Lung (tissue), 12 donors: ENCODE measurements around the gene RNF220. TPM values are rescaled to one million over a fixed set of nuclear protein-coding genes. Genes with fewer than 3 reads are reported as not detected.

ENCODE experiments used
- ATAC-seq: fragments of 200-7000 bp; cut with Tn5 transposase; one replicate; pipeline ENCODE4 v1.9.1; 2020; ENCODE audit warnings: moderate number of reproducible peaks; ENCODE audit not compliant: insufficient read depth, low FRiP score
- DNase-seq, 3 donors: peaks; one replicate each; pipeline ENCODE4 v3.0.0-alpha.2; 2013 to 2017
- H3K27ac ChIP-seq, 2 donors: one replicate each; pipeline ENCODE4 v1.5.1; 2013; ENCODE audit warnings: mild to moderate bottlenecking in 2 of 2, moderate library complexity in 2 of 2, control low read depth in 1 of 2, inconsistent platforms in 1 of 2, low read depth in 1 of 2, low read length in 1 of 2
- H3K27me3 ChIP-seq, 3 donors: one replicate each; pipeline ENCODE4 v1.5.1; 2013; ENCODE audit warnings: low read length in 2 of 3; ENCODE audit not compliant: control insufficient read depth in 3 of 3, insufficient read depth in 3 of 3
- H3K36me3 ChIP-seq, 4 donors: one replicate each; pipeline ENCODE4 v1.5.1; 2013; ENCODE audit warnings: low read length in 4 of 4, mild to moderate bottlenecking in 1 of 4, moderate library complexity in 1 of 4; ENCODE audit not compliant: control insufficient read depth in 4 of 4, insufficient read depth in 4 of 4
- H3K4me1 ChIP-seq, 5 donors: one replicate each; pipeline ENCODE4 v1.5.1; 2013; ENCODE audit warnings: low read length in 5 of 5, mild to moderate bottlenecking in 2 of 5, moderate library complexity in 1 of 5; ENCODE audit not compliant: control insufficient read depth in 5 of 5, insufficient read depth in 5 of 5
- H3K4me3 ChIP-seq: one replicate; pipeline ENCODE4 v1.5.1; 2013; ENCODE audit warnings: mild to moderate bottlenecking, control low read depth, moderate library complexity
- H3K9ac ChIP-seq, 2 donors: one replicate each; pipeline ENCODE4 v1.5.1; 2013; ENCODE audit warnings: low read length in 2 of 2, control low read depth in 1 of 2; ENCODE audit not compliant: insufficient read depth in 1 of 2
- H3K9me3 ChIP-seq, 4 donors: one replicate each; pipeline ENCODE4 v1.5.1; 2013; ENCODE audit warnings: low read length in 3 of 4, mild to moderate bottlenecking in 1 of 4, moderate library complexity in 1 of 4; ENCODE audit not compliant: control insufficient read depth in 4 of 4, insufficient read depth in 3 of 4
- CTCF ChIP-seq: IDR thresholded peaks from 2 replicates; pipeline ENCODE4 v1.5.1; 2012; ENCODE audit warnings: mild to moderate bottlenecking; ENCODE audit errors: control extremely low read depth, extremely low read depth
- WGBS, 2 donors: extraction: QIAGEN DNeasy Blood & Tissue Kit; methylation state at CpG; one replicate each; pipeline ENCODE4 v1.1.7; 2013; 5-methylcytosine and 5-hydroxymethylcytosine counted together
- polyA plus RNA-seq, 2 donors: library from polyadenylated mRNA; stranded (reverse); fragments of 200-250 nt; gene quantifications; one replicate each; pipeline ENCODE4 v1.2.1, GENCODE V29; 2013
- total RNA-seq, 2 donors: library from RNA; depleted of rRNA in 1 of 2; stranded (reverse); fragments of >200 nt in 1 of 2; gene quantifications; one replicate each; pipeline ENCODE4 v1.2.1, GENCODE V29; 2014 to 2021
- donor health status: control.
- donor health status: control.
- donor health status: Bipolar disorder and iron deficiency.
- donor health status: healthy.
- donor health status: DM: yes; HTN: yes; CAD: no.

Gene RNF220
- total and polyA plus RNA-seq, 4 donors, result 44.9 to 75.8 (median 69.5) TPM

GRCh38 chr1:44497422-44498170 lies 92.5 kb downstream of the RNF220 start:
- no peak overlapping the region for H3K27ac ChIP-seq
- H3K36me3 ChIP-seq, result no peaks in the 10 kb centered on the region
- H3K9ac ChIP-seq, result no peak overlapping the region
- peaks cover 0 to 13% (median 4%) of the 10 kb centered on the region in 5 donors for H3K4me1 ChIP-seq
- no peak for TF ChIP-seq CTCF
- no peaks in the 10 kb centered on the region for H3K9me3 ChIP-seq
- ATAC-seq (no peak), DNase-seq (no peak)
- peaks cover 0 to 16% (median 7%) of the 10 kb centered on the region in 3 donors for H3K27me3 ChIP-seq
- 86 to 93% methylated on average over 12 of the region's 12 CpGs for WGBS, 2 donors
- H3K4me3 ChIP-seq, result no peak overlapping the region

- Histone ChIP-seq H3K27ac (no peak overlapping the region), H3K27me3 (peaks cover 0 to 16% (median 7%) of the 10 kb centered on the region in 3 donors), H3K4me1 (peaks cover 0 to 13% (median 4%) of the 10 kb centered on the region in 5 donors), H3K9ac (no peak overlapping the region), H3K36me3 (no peaks in the 10 kb centered on the region), H3K4me3 (no peak overlapping the region), H3K9me3 (no peaks in the 10 kb centered on the region)
- no peak for TF ChIP-seq CTCF
- no peak for DNase-seq
- ATAC-seq, result no peak
- WGBS, 2 donors, result 43 to 67% methylated on average over 3 of the region's 3 CpGs
Measured at GRCh38 chr1:44499306-44499705, 94.3 kb downstream of the RNF220 start.

GRCh38 chr1:44500181-44501046 lies 95.4 kb downstream of the RNF220 start:
- no peak for ATAC-seq
- Histone ChIP-seq H3K4me3 (no peak overlapping the region), H3K4me1 (peaks cover 0 to 13% (median 4%) of the 10 kb centered on the region in 5 donors)

More at GRCh38 chr1:44500181-44501046, 95.4 kb downstream of the RNF220 start:
- whole genome bisulfite sequencing, 2 donors, result 58 to 75% methylated on average over 17 of the region's 17 CpGs
- Histone ChIP-seq H3K36me3 (no peaks in the 10 kb centered on the region), H3K27me3 (peaks cover 0 to 16% (median 7%) of the 10 kb centered on the region in 3 donors), H3K27ac (no peak overlapping the region), H3K9me3 (no peaks in the 10 kb centered on the region), H3K9ac (no peak overlapping the region)
- TF ChIP-seq CTCF, result no peak
- DNase-seq, result peak in 2 of 3 donors; percentile 24 to 47
